ENCODE measurements around the gene UNC13D.

GRCh38 chr17:75814021-75814395 is 30.2 kb downstream of the UNC13D start:
- TF ChIP-seq YY1 (IDR thresholded peaks at IDR 0.05; ENCODE audit: insufficient read depth, insufficient read length): no peak
- TF ChIP-seq ZNF274 (IDR thresholded peaks at IDR 0.05; ENCODE audit: low read depth, low read length): no peak
